Ovary (tissue), 3 donors: Measurements from ENCODE around the gene PPIF.

ENCODE experiments used
- EP300 ChIP-seq: sonication (generic); formaldehyde crosslinking; IDR thresholded peaks from one replicate; pipeline ENCODE4 v1.6.1; 2017; ENCODE audit warnings: antibody characterized with exemption
- POLR2A ChIP-seq: fragments of 450-650 bp; IDR thresholded peaks from one replicate; pipeline ENCODE4 v1.6.1; 2017; ENCODE audit warnings: antibody characterized with exemption, mild to moderate bottlenecking, moderate library complexity
- TF ChIP-seq, protein P1 (sequence below), 3 donors: fragments of 450-650 bp in 2 of 3; fragments of 200-600 bp in 1 of 3; IDR thresholded peaks; one replicate each; pipeline versions ENCODE4 v1.5.1 to v1.8.0; 2016 to 2022; ENCODE audit warnings: antibody characterized with exemption in 3 of 3, mild to moderate bottlenecking in 1 of 3
- donor health status: DM: no; HTN: no; CAD: no.

DNA sequence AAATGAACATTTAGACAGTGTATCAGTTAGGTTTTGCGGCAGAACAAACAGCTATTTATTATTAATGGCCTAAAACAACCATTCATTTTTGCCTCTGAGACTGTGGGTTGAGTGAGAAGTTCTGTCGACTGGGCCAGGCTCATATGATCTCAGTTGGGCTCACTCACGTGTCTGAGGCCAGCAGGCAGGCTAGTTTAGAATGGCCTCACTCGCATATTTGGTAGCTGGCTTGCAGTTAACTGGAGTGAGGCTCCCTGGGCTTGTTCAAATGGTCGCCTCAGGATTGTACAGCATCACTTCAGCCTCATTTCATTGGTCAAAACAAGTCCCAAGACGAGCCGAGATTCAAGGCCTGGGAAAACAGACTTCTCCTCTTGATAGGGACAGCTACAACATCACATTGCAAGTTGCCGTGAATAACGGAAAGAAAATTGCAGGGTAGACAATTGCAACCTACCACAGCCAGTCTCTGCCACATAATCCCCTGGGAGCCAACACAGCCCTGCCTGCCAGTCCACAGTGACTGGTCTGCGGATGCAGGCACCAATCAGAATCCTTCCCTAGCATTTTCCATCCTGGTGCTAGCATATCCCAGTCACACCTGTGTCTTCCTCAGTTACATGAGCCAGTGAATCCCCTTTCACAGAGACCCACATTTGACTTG is 23.1 kb upstream of the PPIF start:
- TF ChIP-seq, protein P1, sequence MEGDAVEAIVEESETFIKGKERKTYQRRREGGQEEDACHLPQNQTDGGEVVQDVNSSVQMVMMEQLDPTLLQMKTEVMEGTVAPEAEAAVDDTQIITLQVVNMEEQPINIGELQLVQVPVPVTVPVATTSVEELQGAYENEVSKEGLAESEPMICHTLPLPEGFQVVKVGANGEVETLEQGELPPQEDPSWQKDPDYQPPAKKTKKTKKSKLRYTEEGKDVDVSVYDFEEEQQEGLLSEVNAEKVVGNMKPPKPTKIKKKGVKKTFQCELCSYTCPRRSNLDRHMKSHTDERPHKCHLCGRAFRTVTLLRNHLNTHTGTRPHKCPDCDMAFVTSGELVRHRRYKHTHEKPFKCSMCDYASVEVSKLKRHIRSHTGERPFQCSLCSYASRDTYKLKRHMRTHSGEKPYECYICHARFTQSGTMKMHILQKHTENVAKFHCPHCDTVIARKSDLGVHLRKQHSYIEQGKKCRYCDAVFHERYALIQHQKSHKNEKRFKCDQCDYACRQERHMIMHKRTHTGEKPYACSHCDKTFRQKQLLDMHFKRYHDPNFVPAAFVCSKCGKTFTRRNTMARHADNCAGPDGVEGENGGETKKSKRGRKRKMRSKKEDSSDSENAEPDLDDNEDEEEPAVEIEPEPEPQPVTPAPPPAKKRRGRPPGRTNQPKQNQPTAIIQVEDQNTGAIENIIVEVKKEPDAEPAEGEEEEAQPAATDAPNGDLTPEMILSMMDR (IDR thresholded peaks at IDR 0.05): no peak
- TF ChIP-seq POLR2A (no peak), EP300 (no peak)
